ENCODE data around the gene RTN3. TPM values are rescaled to one million over a fixed set of nuclear protein-coding genes. Genes with fewer than 3 reads are reported as not detected.

RTN3 gene
- total RNA-seq, 2 experiments from 2014 or later: 34.0 to 69.3 TPM

- Histone ChIP-seq H3K4me3 (ENCODE audit: low read depth, low read length, poor library complexity, severe bottlenecking) (no peak overlapping the region), H3K36me3 (ENCODE audit: insufficient read depth, low read length) (no peaks in the 10 kb centered on the region), H3K79me2 (ENCODE audit: insufficient read depth, low read depth, low read length) (no peaks in the 10 kb centered on the region), H3K9me2 (ENCODE audit: insufficient read depth, low read length) (no peaks in the 10 kb centered on the region), H3K4me2 (ENCODE audit: low read length) (no peak overlapping the region), H3K4me1 (ENCODE audit: insufficient read depth, low read length, poor library complexity, severe bottlenecking) (no peaks in the 10 kb centered on the region), H3K9me3 (ENCODE audit: low read length) (no peaks in the 10 kb centered on the region), H3K27ac (ENCODE audit: low read depth, low read length, poor library complexity, severe bottlenecking) (no peak overlapping the region), H2AFZ (ENCODE audit: low read length) (no peak overlapping the region), H4K20me1 (ENCODE audit: insufficient read depth, low read length) (no peaks in the 10 kb centered on the region)
- no peak for DNase-seq (ENCODE audit: low spot score)
- POLR2A ChIA-PET: interaction anchor here (0.6 kb wide), 1 partner anchor 87 kb away, joined by 3 read pairs; no protein-coding TSS in a partner anchor
- TF ChIP-seq CTCF (conservative IDR thresholded peaks at IDR 0.05; ENCODE audit: low read length): no peak
- no peak for TF ChIP-seq EZH2phosphoT487 (IDR thresholded peaks at IDR 0.05; ENCODE audit: borderline replicate concordance, low read depth, low read length)
- CTCF ChIA-PET (ENCODE audit: unreplicated experiment): interaction anchor here (0.5 to 1.6 kb wide), 2 partner anchors 58 to 146 kb away, joined by 3 read pairs; no protein-coding TSS in a partner anchor
- BruUV-seq (replicated peaks): no TSS peak
- intact Hi-C loops (cut with micrococcal nuclease; ENCODE audit: unreplicated experiment): no loop called here
These were observed 97.7 kb downstream of the RTN3 start for GRCh38 chr11:63779039-63779438.

- ChIA-PET POLR2A (no interaction called here), CTCF (ENCODE audit: unreplicated experiment) (no interaction called here)
- H3K4me1 ChIP-seq (ENCODE audit: insufficient read depth, low read length, poor library complexity, severe bottlenecking): no peaks in the 10 kb centered on the region
- intact Hi-C loops (cut with micrococcal nuclease; ENCODE audit: unreplicated experiment): no loop called here
- no peak for DNase-seq (ENCODE audit: low spot score)
- no peaks in the 10 kb centered on the region for H3K36me3 ChIP-seq (ENCODE audit: insufficient read depth, low read length)
- H3K9me2 ChIP-seq (ENCODE audit: insufficient read depth, low read length): no peaks in the 10 kb centered on the region
- no peak overlapping the region for H3K4me2 ChIP-seq (ENCODE audit: low read length)
- no peak overlapping the region for H2AFZ ChIP-seq (ENCODE audit: low read length)
- no peaks in the 10 kb centered on the region for H3K9me3 ChIP-seq (ENCODE audit: low read length)
- no peak overlapping the region for H3K4me3 ChIP-seq (ENCODE audit: low read depth, low read length, poor library complexity, severe bottlenecking)
- no peak overlapping the region for H3K27ac ChIP-seq (ENCODE audit: low read depth, low read length, poor library complexity, severe bottlenecking)
- H4K20me1 ChIP-seq (ENCODE audit: insufficient read depth, low read length): no peaks in the 10 kb centered on the region
- no TSS peak for BruUV-seq (replicated peaks)
- no peak for TF ChIP-seq CTCF (conservative IDR thresholded peaks at IDR 0.05; ENCODE audit: low read length)
- H3K79me2 ChIP-seq (ENCODE audit: insufficient read depth, low read depth, low read length): no peaks in the 10 kb centered on the region
These were observed 101.4 kb downstream of the RTN3 start for GRCh38 chr11:63782749-63783148.

GRCh38 chr11:63783925-63784592 is 102.8 kb downstream of the RTN3 start:
- Histone ChIP-seq H3K4me2 (ENCODE audit: low read length) (no peak overlapping the region), H3K27ac (ENCODE audit: low read depth, low read length, poor library complexity, severe bottlenecking) (no peak overlapping the region), H4K20me1 (ENCODE audit: insufficient read depth, low read length) (no peaks in the 10 kb centered on the region), H3K9me3 (ENCODE audit: low read length) (no peaks in the 10 kb centered on the region), H3K9me2 (ENCODE audit: insufficient read depth, low read length) (no peaks in the 10 kb centered on the region), H3K36me3 (ENCODE audit: insufficient read depth, low read length) (no peaks in the 10 kb centered on the region), H3K79me2 (ENCODE audit: insufficient read depth, low read depth, low read length) (no peaks in the 10 kb centered on the region), H3K4me3 (ENCODE audit: low read depth, low read length, poor library complexity, severe bottlenecking) (no peak overlapping the region), H3K4me1 (ENCODE audit: insufficient read depth, low read length, poor library complexity, severe bottlenecking) (no peaks in the 10 kb centered on the region), H2AFZ (ENCODE audit: low read length) (no peak overlapping the region)
- no TSS peak for BruUV-seq (replicated peaks)
- DNase-seq (ENCODE audit: low spot score): no peak
- no peak for TF ChIP-seq CTCF (conservative IDR thresholded peaks at IDR 0.05; ENCODE audit: low read length)
- no peak for TF ChIP-seq EZH2phosphoT487 (IDR thresholded peaks at IDR 0.05; ENCODE audit: borderline replicate concordance, low read depth, low read length)
- ChIA-PET POLR2A (no interaction called here), CTCF (ENCODE audit: unreplicated experiment) (interaction anchor here (0.6 kb wide), 1 partner anchor 13 kb away, joined by 6 read pairs; no protein-coding TSS in a partner anchor)
- intact Hi-C loops (cut with micrococcal nuclease; ENCODE audit: unreplicated experiment): no loop called here

Measured in OCI-LY7 (cell line).